GM21737 (cell line): ENCODE data around the gene SNRNP40.
A peak's percentile ranks its signal among the peaks of the same experiment; 100 is the strongest.

Experiments used
- ATAC-seq: cut with Tn5 transposase; IDR thresholded peaks from one replicate; pipeline ENCODE4 v1.9.1; 2021; ENCODE audit warnings: mild to moderate bottlenecking, moderate library complexity; ENCODE audit not compliant: unreplicated experiment

Gene SNRNP40

GRCh38 chr1:31296486-31297276 lies at the start of gene SNRNP40, which contains the start of gene ZCCHC17:
SNRNP40 (minus strand) TSS chr1:31296788; CDS start chr1:31296751, 37 bp downstream.
ZCCHC17 (plus strand) TSS chr1:31297032; CDS start chr1:31310099, 13,067 bp downstream.
- ATAC-seq = peak; percentile 92

- ATAC-seq = no peak
These were observed 49.0 kb upstream of the SNRNP40 start for GRCh38 chr1:31345635-31346034.

- no peak for ATAC-seq
These were observed 47.9 kb upstream of the SNRNP40 start for GRCh38 chr1:31344503-31344902.

- ATAC-seq = no peak
These were observed 40.3 kb upstream of the SNRNP40 start for GRCh38 chr1:31336687-31337467.

- ATAC-seq = no peak
These were observed 38.4 kb upstream of the SNRNP40 start for GRCh38 chr1:31335007-31335406.

GRCh38 chr1:31327381-31327780 lies 30.8 kb upstream of the SNRNP40 start:
- ATAC-seq = no peak

- no peak for ATAC-seq
These were observed 29.9 kb upstream of the SNRNP40 start for GRCh38 chr1:31326461-31326860.

- no peak for ATAC-seq
These were observed 28.4 kb upstream of the SNRNP40 start for GRCh38 chr1:31324992-31325391.

- ATAC-seq = no peak
These were observed 27.5 kb upstream of the SNRNP40 start for GRCh38 chr1:31324093-31324492.

GRCh38 chr1:31318146-31318545 lies 21.6 kb upstream of the SNRNP40 start:
- no peak for ATAC-seq

- ATAC-seq = no peak
These were observed 19.3 kb upstream of the SNRNP40 start for GRCh38 chr1:31315902-31316301.

GRCh38 chr1:31310198-31310597 lies 13.6 kb upstream of the SNRNP40 start:
- no peak for ATAC-seq

GRCh38 chr1:31308036-31308435 lies 11.4 kb upstream of the SNRNP40 start:
- no peak for ATAC-seq

GRCh38 chr1:31306278-31306677 lies 9.7 kb upstream of the SNRNP40 start:
- ATAC-seq = no peak

GRCh38 chr1:31302709-31303441 lies 6.3 kb upstream of the SNRNP40 start:
- no peak for ATAC-seq

- ATAC-seq = no peak
These were observed 3.6 kb upstream of the SNRNP40 start for GRCh38 chr1:31300193-31300592.

GRCh38 chr1:31299365-31299764 lies 2.8 kb upstream of the SNRNP40 start:
- ATAC-seq = no peak

GRCh38 chr1:31297277-31298247 lies 974 bp upstream of the SNRNP40 start:
- no peak for ATAC-seq

- ATAC-seq = no peak
These were observed 608 bp downstream of the SNRNP40 start for GRCh38 chr1:31295874-31296485.

GRCh38 chr1:31289021-31289420 lies 7.6 kb downstream of the SNRNP40 start:
- no peak for ATAC-seq
